Measurements from ENCODE around the gene CMSS1. TPM values are rescaled to one million over a fixed set of nuclear protein-coding genes. Genes with fewer than 3 reads are reported as not detected.

CMSS1 gene
- total and polyA plus RNA-seq, 2 of the 13 experiments (the other 11 are each of a cell fraction or from before 2014, with no cell fraction given), result 6.4 to 48.7 TPM

- TF ChIP-seq ZNF280D (CRISPR knock-in tag; IDR thresholded peaks at IDR 0.05) (no peak), ZNF841 (CRISPR knock-in tag; IDR thresholded peaks at IDR 0.05; ENCODE audit: borderline replicate concordance) (no peak), THAP9 (CRISPR knock-in tag; IDR thresholded peaks at IDR 0.05; ENCODE audit: borderline replicate concordance) (no peak), KLF9 (CRISPR knock-in tag; IDR thresholded peaks at IDR 0.05; ENCODE audit: low read depth) (0 out of 2 replicates have a peak, but pooled peaks have one; percentile 42), U2AF1 (optimal IDR thresholded peaks at IDR 0.05; ENCODE audit: low read depth, low read length) (no peak), ZNF460 (CRISPR knock-in tag; IDR thresholded peaks at IDR 0.05; ENCODE audit: borderline replicate concordance) (no peak; the same call in 1 of the 2 replicates), HOXD1 (CRISPR knock-in tag; IDR thresholded peaks at IDR 0.05) (peak; percentile 55; the same call in 1 of the 2 replicates), FOXJ3 (CRISPR knock-in tag; IDR thresholded peaks at IDR 0.05; ENCODE audit: borderline replicate concordance) (peak; percentile 92), PATZ1 (CRISPR knock-in tag; IDR thresholded peaks at IDR 0.05) (peak; percentile 66; the same call in 1 of the 2 replicates), ZNF317 (CRISPR knock-in tag; IDR thresholded peaks at IDR 0.05) (0 out of 2 replicates have a peak, but pooled peaks have one; percentile 42), SP1 (IDR thresholded peaks at IDR 0.05) (no peak), SP1 (CRISPR knock-in tag; IDR thresholded peaks at IDR 0.05) (0 out of 2 replicates have a peak, but pooled peaks have one; percentile 6), CBFB (CRISPR knock-in tag; IDR thresholded peaks at IDR 0.05) (peak; percentile 35; the same call in 1 of the 2 replicates), SOX6 (IDR thresholded peaks at IDR 0.05) (no peak), SOX6 (CRISPR knock-in tag; IDR thresholded peaks at IDR 0.05) (peak; percentile 97), CERS6 (CRISPR knock-in tag; IDR thresholded peaks at IDR 0.05) (no peak), ZNF33A (CRISPR knock-in tag; IDR thresholded peaks at IDR 0.05; ENCODE audit: borderline replicate concordance) (no peak; the same call in 1 of the 2 replicates), GTF2F1 (IDR thresholded peaks at IDR 0.05; ENCODE audit: low read length) (no peak), YEATS4 (CRISPR knock-in tag; IDR thresholded peaks at IDR 0.05; ENCODE audit: borderline replicate concordance) (peak; percentile 80)
Observed at GRCh38 chr3:99920481-99921376, 103.1 kb downstream of the CMSS1 start (continued).

All from HepG2 (cell line).